B cell (primary cell): Measurements from ENCODE around the gene FKBP8. TPM values are rescaled to one million over a fixed set of nuclear protein-coding genes. Genes with fewer than 3 reads are reported as not detected.

Source experiments
- ATAC-seq: fragments of 200-7000 bp; cut with Tn5 transposase; one replicate; pipeline ENCODE4 v1.10.0; 2021; ENCODE audit warnings: low read depth, mild to moderate bottlenecking, moderate number of reproducible peaks, moderate library complexity
- CTCF ChIA-PET: fragments of 350-600 bp; sonication (Branson Sonifier 250); formaldehyde crosslinking; loops from one replicate; lab custom pipeline; 2021; ENCODE audit warnings: antibody characterized with exemption, inconsistent platforms; lab: Charles Lee
- POLR2A ChIA-PET: fragments of 350-600 bp; sonication (Branson Sonifier 250); formaldehyde crosslinking; loops from one replicate; lab custom pipeline; 2021; ENCODE audit warnings: antibody characterized with exemption; lab: Charles Lee
- DNase-seq: peaks from one replicate; pipeline ENCODE4 v3.0.0; 2013
- H2AFZ ChIP-seq: 2 replicates; pipeline ENCODE4 v1.6.1; 2012; ENCODE audit warnings: mild to moderate bottlenecking, low read depth, low read length; ENCODE audit not compliant: insufficient read depth, poor library complexity, severe bottlenecking
- H3K27ac ChIP-seq, 2 donors: 1 replicate in 1 of 2; 2 replicates in 1 of 2; pipeline ENCODE4 v1.5.1; 2012 to 2013; ENCODE audit warnings: low read length in 2 of 2, mild to moderate bottlenecking in 2 of 2, moderate library complexity in 1 of 2
- H3K27me3 ChIP-seq, 4 experiments: fragments of 200-600 bp in 1 of 4; sonication (generic) in 1 of 4; replicated peaks in 1 of 4; 1 replicate in 2 of 4; 2 replicates in 2 of 4; pipeline versions ENCODE4 v1.6.1 to v1.7.0; 2013 to 2016; ENCODE audit warnings: low read length in 3 of 4, mild to moderate bottlenecking in 2 of 4, mixed read lengths in 1 of 4, moderate library complexity in 1 of 4; ENCODE audit not compliant: insufficient read depth in 4 of 4, control insufficient read depth in 3 of 4; ENCODE audit errors: control extremely low read depth in 1 of 4
- H3K36me3 ChIP-seq, 2 experiments: replicated peaks in 1 of 2; 1 replicate in 1 of 2; 2 replicates in 1 of 2; pipeline versions ENCODE4 v1.6.1 to v1.7.1; 2013; ENCODE audit warnings: low read length in 1 of 2; ENCODE audit not compliant: insufficient read depth in 2 of 2, control insufficient read depth in 1 of 2; ENCODE audit errors: control extremely low read depth in 1 of 2, extremely low read depth in 1 of 2
- H3K4me1 ChIP-seq, 2 donors: fragments of 200-600 bp in 1 of 2; sonication (generic) in 1 of 2; 1 replicate in 1 of 2; 2 replicates in 1 of 2; pipeline versions ENCODE4 v1.5.1 to v1.6.1; 2013 to 2017; ENCODE audit warnings: low read length in 2 of 2; ENCODE audit not compliant: control insufficient read depth in 2 of 2, insufficient read depth in 2 of 2
- H3K4me2 ChIP-seq: replicated peaks from 2 replicates; pipeline ENCODE3; 2012; ENCODE audit warnings: mild to moderate bottlenecking, low read depth, low read length; ENCODE audit not compliant: poor library complexity, severe bottlenecking
- H3K4me3 ChIP-seq, 5 experiments: fragments of 200-600 bp in 1 of 5; sonication (generic) in 1 of 5; 1 replicate in 3 of 5; 2 replicates in 2 of 5; pipeline versions ENCODE4 v1.5.1 to v1.7.0; 2011 to 2016; ENCODE audit warnings: low read length in 4 of 5, mild to moderate bottlenecking in 4 of 5, low read depth in 2 of 5, control low read depth in 1 of 5, moderate library complexity in 1 of 5; ENCODE audit not compliant: insufficient read depth in 1 of 5; ENCODE audit errors: control extremely low read depth in 1 of 5, extremely low read depth in 1 of 5
- H3K79me2 ChIP-seq: fragments of 200-600 bp; sonication (generic); one replicate; pipeline ENCODE4 v1.6.0; 2016; ENCODE audit warnings: low read length; ENCODE audit not compliant: control insufficient read depth, insufficient read depth
- H3K9ac ChIP-seq: fragments of 200-600 bp; sonication (generic); 2 replicates; pipeline ENCODE4 v1.6.1; 2017; ENCODE audit warnings: mild to moderate bottlenecking, low read length, moderate library complexity
- H3K9me3 ChIP-seq, 3 donors: one replicate each; pipeline versions ENCODE4 v1.6.1 to v1.7.1; 2013; ENCODE audit warnings: low read length in 2 of 3; ENCODE audit not compliant: control insufficient read depth in 2 of 3, insufficient read depth in 1 of 3; ENCODE audit errors: control extremely low read depth in 1 of 3
- H4K20me1 ChIP-seq: 2 replicates; pipeline ENCODE4 v1.6.0; 2012; ENCODE audit warnings: mild to moderate bottlenecking, low read length; ENCODE audit not compliant: insufficient read depth, control insufficient read depth, poor library complexity, severe bottlenecking
- H3K27ac Mint-ChIP-seq: one replicate; pipeline ENCODE4 v1.8.0; 2021; ENCODE audit warnings: mixed read lengths
- H3K27me3 Mint-ChIP-seq: one replicate; pipeline ENCODE4 v1.8.0; 2021; ENCODE audit warnings: mixed read lengths
- H3K4me1 Mint-ChIP-seq: one replicate; pipeline ENCODE4 v1.8.0; 2021; ENCODE audit warnings: mixed read lengths
- H3K4me3 Mint-ChIP-seq: one replicate; pipeline ENCODE4 v1.8.0; 2021; ENCODE audit warnings: mixed read lengths
- H3K9me3 Mint-ChIP-seq: one replicate; pipeline ENCODE4 v1.8.0; 2022; ENCODE audit warnings: mixed read lengths; ENCODE audit not compliant: insufficient read depth
- EZH2 ChIP-seq: IDR thresholded peaks from 2 replicates; pipeline ENCODE4 v1.6.1; 2012; ENCODE audit warnings: borderline replicate concordance, low read depth, mild to moderate bottlenecking, moderate library complexity, low read length; ENCODE audit not compliant: insufficient read depth, poor library complexity, severe bottlenecking
- WGBS: methylation state at CpG from one replicate; pipeline ENCODE4 v1.1.5; 2013; ENCODE audit warnings: missing lambda C conversion rate; ENCODE audit not compliant: insufficient coverage; 5-methylcytosine and 5-hydroxymethylcytosine counted together
- intact Hi-C: fragments of 100-400 bp; cut with micrococcal nuclease; formaldehyde crosslinking; loops from one replicate; pipeline ENCODE4 v1.10.0; 2022
- polyA plus RNA-seq: library from polyadenylated mRNA; depleted of rRNA; stranded (reverse); fragments of >200 nt; gene quantifications from 2 replicates; pipeline ENCODE4 v1.2.3, GENCODE V29; 2012
- total RNA-seq, 2 donors: library from RNA; stranded (reverse); fragments of 120-200 nt in 1 of 2; gene quantifications; 1 replicate in 1 of 2; 2 replicates in 1 of 2; pipeline versions ENCODE4 v1.2.3 to v1.2.4, GENCODE V29; 2013 to 2022
- TF ChIP-seq, protein P1 (sequence below): fragments of 200-600 bp; IDR thresholded peaks from one replicate; pipeline ENCODE4 v1.8.0; 2022; ENCODE audit warnings: antibody characterized with exemption, mild to moderate bottlenecking

FKBP8 gene
- total and polyA plus RNA-seq, 2 donors (not counting 1 experiment from before 2014, with no cell fraction given): 148 to 163 TPM

DNA sequence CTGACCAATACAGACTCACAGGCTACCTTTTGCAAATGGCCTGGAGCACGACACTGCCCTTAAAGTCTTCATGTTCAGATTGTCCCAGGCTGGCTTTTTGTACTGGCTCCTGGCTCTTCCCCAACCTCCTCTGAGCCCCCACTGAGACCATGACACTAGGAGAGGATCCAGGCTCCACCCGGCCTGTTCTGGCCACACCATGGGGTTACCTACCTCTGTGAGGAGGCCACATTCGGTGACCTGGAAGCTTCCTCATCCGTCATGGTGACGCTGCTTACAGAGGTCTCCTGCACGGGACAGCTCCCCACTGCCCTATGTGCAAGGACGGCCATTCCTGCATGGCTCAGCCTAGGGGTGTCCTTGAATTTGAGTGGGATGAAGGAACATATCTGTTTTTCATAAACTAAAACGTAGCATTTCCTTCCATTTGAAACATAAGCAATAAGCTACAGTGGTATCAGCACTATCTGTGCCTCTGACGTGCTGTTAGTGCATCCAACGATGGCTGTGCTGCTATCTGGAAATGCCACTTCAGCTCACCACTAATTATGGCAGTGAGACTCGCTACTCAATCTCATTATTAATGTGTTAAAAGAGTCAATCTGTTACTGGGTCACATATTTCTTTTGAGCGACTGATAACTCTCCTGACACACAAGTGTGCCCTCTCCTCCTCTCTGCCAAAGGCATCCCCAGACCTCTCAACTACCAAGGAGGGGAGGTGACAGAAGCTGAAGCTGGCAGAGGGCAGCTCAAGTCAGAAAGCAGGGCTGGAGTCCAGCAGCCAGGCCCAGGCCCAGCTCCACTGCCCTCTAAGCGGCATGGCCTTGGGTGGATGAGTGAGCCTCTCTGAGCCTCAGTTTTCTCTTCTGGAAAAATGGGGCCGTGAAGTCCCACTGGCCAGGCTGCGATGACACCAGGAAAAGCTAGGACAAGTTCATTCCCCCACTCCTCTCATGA, 51.1 kb downstream of the FKBP8 start:
- ChIA-PET CTCF (interaction anchor here (1.6 kb wide), 1 partner anchor 10 kb away, joined by 5 read pairs; no protein-coding TSS in a partner anchor), POLR2A (no interaction called here)
- H3K9ac ChIP-seq: no peak overlapping the region
- no peak overlapping the region for H2AFZ ChIP-seq
- H3K9me3 ChIP-seq: no peaks in the 10 kb centered on the region
- no peak for DNase-seq
- Mint-ChIP-seq H3K27me3 (no peaks in the 10 kb centered on the region), H3K4me3 (no peak overlapping the region), H3K4me1 (peaks cover 38% of the 10 kb centered on the region), H3K9me3 (no peaks in the 10 kb centered on the region), H3K27ac (no peak overlapping the region)
- H3K4me3 ChIP-seq: no peak overlapping the region
- no peaks in the 10 kb centered on the region for H3K36me3 ChIP-seq
- intact Hi-C loops: no loop called here
- H3K27ac ChIP-seq: no peak overlapping the region
- 97% methylated on average over 8 of the region's 15 CpGs for WGBS
- H3K27me3 ChIP-seq: no peaks in the 10 kb centered on the region
- ATAC-seq: no peak
- TF ChIP-seq EZH2: no peak
- TF ChIP-seq, protein P1, sequence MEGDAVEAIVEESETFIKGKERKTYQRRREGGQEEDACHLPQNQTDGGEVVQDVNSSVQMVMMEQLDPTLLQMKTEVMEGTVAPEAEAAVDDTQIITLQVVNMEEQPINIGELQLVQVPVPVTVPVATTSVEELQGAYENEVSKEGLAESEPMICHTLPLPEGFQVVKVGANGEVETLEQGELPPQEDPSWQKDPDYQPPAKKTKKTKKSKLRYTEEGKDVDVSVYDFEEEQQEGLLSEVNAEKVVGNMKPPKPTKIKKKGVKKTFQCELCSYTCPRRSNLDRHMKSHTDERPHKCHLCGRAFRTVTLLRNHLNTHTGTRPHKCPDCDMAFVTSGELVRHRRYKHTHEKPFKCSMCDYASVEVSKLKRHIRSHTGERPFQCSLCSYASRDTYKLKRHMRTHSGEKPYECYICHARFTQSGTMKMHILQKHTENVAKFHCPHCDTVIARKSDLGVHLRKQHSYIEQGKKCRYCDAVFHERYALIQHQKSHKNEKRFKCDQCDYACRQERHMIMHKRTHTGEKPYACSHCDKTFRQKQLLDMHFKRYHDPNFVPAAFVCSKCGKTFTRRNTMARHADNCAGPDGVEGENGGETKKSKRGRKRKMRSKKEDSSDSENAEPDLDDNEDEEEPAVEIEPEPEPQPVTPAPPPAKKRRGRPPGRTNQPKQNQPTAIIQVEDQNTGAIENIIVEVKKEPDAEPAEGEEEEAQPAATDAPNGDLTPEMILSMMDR: no peak
- peaks cover 98% of the 10 kb centered on the region for H3K79me2 ChIP-seq
- no peak overlapping the region for H3K4me2 ChIP-seq
- peaks cover 25 to 26% of the 10 kb centered on the region in 2 donors for H3K4me1 ChIP-seq
- peaks cover 99% of the 10 kb centered on the region for H4K20me1 ChIP-seq

DNA sequence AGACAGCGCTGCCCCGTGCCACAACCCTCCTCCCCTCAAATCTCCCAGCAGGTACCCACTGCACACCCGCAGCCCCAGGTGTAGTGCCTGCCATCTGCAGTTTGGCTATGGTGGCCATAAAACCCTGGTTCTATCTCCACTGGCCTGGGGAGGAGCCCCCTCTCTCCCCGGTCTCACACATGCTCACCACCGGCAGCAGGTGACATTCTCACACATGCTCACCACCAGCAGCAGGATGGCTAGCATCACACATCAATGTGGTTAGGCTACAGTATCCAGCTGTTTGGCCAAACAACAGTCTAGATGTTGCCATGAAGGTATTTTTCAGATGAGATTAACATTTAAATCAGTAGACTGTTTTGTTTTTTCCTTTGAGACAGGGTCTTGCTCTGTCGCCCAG, 52.6 kb downstream of the FKBP8 start:
- Mint-ChIP-seq H3K4me1 (peaks cover 33% of the 10 kb centered on the region), H3K27me3 (no peaks in the 10 kb centered on the region)

More for the DNA sequence above, 52.6 kb downstream of the FKBP8 start:
- Mint-ChIP-seq H3K27ac (no peak overlapping the region), H3K9me3 (no peaks in the 10 kb centered on the region), H3K4me3 (no peak overlapping the region)
- POLR2A ChIA-PET: no interaction called here
- intact Hi-C loops: no loop called here
- Histone ChIP-seq H3K36me3 (no peaks in the 10 kb centered on the region), H3K4me1 (peaks cover 11 to 16% of the 10 kb centered on the region in 2 donors), H3K4me3 (no peak overlapping the region), H3K4me2 (no peak overlapping the region), H3K27ac (no peak overlapping the region), H3K27me3 (no peaks in the 10 kb centered on the region), H3K79me2 (peaks cover 98% of the 10 kb centered on the region), H4K20me1 (peaks cover 99% of the 10 kb centered on the region), H3K9me3 (no peaks in the 10 kb centered on the region), H2AFZ (no peak overlapping the region), H3K9ac (no peak overlapping the region)
- no peak for DNase-seq
- CTCF ChIA-PET: interaction anchor here (0.9 to 1.3 kb wide), 3 partner anchors 14 to 356 kb away, joined by 3 read pairs; no protein-coding TSS in a partner anchor
- ATAC-seq: no peak
- WGBS: 98% methylated on average over 6 of the region's 6 CpGs
- TF ChIP-seq EZH2: no peak
- TF ChIP-seq, protein P1: no peak
